Muscle of leg (tissue), 11 donors: ENCODE data around the gene PPP1R18. TPM values are rescaled to one million over a fixed set of nuclear protein-coding genes. Genes with fewer than 3 reads are reported as not detected.
A peak's percentile ranks its signal among the peaks of the same experiment; 100 is the strongest.
"Not testable (repeated sequence)": the region's sequence is repeated elsewhere in the genome, so short reads cannot be mapped to it uniquely, and the experiment has no call there.

Experiments
- DNase-seq: peaks from one replicate; pipeline ENCODE4 v3.0.0; 2013
- H3K27ac ChIP-seq: one replicate; pipeline ENCODE4 v1.5.1; 2013; ENCODE audit warnings: mild to moderate bottlenecking, low read length, control low read depth
- H3K27me3 ChIP-seq: one replicate; pipeline ENCODE4 v1.6.1; 2013; ENCODE audit warnings: low read length; ENCODE audit not compliant: control insufficient read depth, insufficient read depth
- H3K36me3 ChIP-seq: one replicate; pipeline ENCODE4 v1.6.1; 2013; ENCODE audit warnings: low read length; ENCODE audit not compliant: control insufficient read depth, insufficient read depth
- H3K4me1 ChIP-seq: one replicate; pipeline ENCODE4 v1.6.1; 2013; ENCODE audit warnings: low read length; ENCODE audit not compliant: control insufficient read depth, insufficient read depth
- H3K4me3 ChIP-seq: one replicate; pipeline ENCODE4 v1.5.1; 2013; ENCODE audit warnings: low read length, control low read depth
- H3K9me3 ChIP-seq: replicated peaks from 2 replicates; pipeline ENCODE4 v1.6.1; 2013; ENCODE audit warnings: low read depth, low read length; ENCODE audit not compliant: control insufficient read depth
- whole genome bisulfite sequencing: methylation state at CpG from one replicate; pipeline ENCODE4 v1.1.5; 2013; ENCODE audit warnings: missing lambda C conversion rate; ENCODE audit not compliant: insufficient coverage; 5-methylcytosine and 5-hydroxymethylcytosine counted together
- polyA plus RNA-seq, 8 donors: library from polyadenylated mRNA; unstranded; fragments of 120-200 nt; gene quantifications; one replicate each; pipeline versions ENCODE4 v1.2.1 to v1.2.3, GENCODE V29; 2013; ENCODE audit warnings: inconsistent platforms in 1 of 8, low replicate concordance in 1 of 8; ENCODE audit not compliant: insufficient read length in 8 of 8, insufficient read depth in 1 of 8
- total RNA-seq: library from RNA; stranded (reverse); fragments of 120-200 nt; gene quantifications from one replicate; pipeline ENCODE4 v1.2.4, GENCODE V29; 2013

PPP1R18 gene
- total and polyA plus RNA-seq, 9 donors, result 19.3 to 54.3 (median 44.5) TPM

GRCh38 chr6:30719791-30720737 is 33.6 kb upstream of the PPP1R18 start, which contains the start of gene TUBB:
Gene TUBB, plus strand, starts transcription at chr6:30720352. Its CDS starts 155 bp downstream, at chr6:30720507.
- under 1% methylated on average over 35 of the region's 38 CpGs for WGBS
- no peaks in the 10 kb centered on the region for H3K27me3 ChIP-seq
- H3K9me3 ChIP-seq, result no peaks in the 10 kb centered on the region
- peaks cover 32% of the 10 kb centered on the region for H3K4me1 ChIP-seq
- peaks cover 35% of the 10 kb centered on the region for H3K36me3 ChIP-seq
- peak within 1 kb of the TSS; percentile 99 for H3K27ac ChIP-seq
- DNase-seq, result peak; percentile 100
- peak within 1 kb of the TSS; percentile 91 for H3K4me3 ChIP-seq

GRCh38 chr6:30719356-30719755 is 32.9 kb upstream of the PPP1R18 start:
- no peak for DNase-seq
- Histone ChIP-seq H3K27ac (peak overlapping the region; percentile 99), H3K4me1 (peaks cover 29% of the 10 kb centered on the region), H3K27me3 (no peaks in the 10 kb centered on the region), H3K9me3 (no peaks in the 10 kb centered on the region), H3K4me3 (peak overlapping the region; percentile 91), H3K36me3 (peaks cover 35% of the 10 kb centered on the region)
- WGBS, result 34% methylated on average over 4 of the region's 8 CpGs

- H3K36me3 ChIP-seq, result peaks cover 34% of the 10 kb centered on the region
- not testable (repeated sequence) for DNase-seq, H3K27me3 ChIP-seq, H3K9me3 ChIP-seq
- peak overlapping the region; percentile 57 for H3K4me3 ChIP-seq
- H3K4me1 ChIP-seq, result peaks cover 27% of the 10 kb centered on the region
- WGBS, result 98% methylated on average over 14 of the region's 37 CpGs
- peak overlapping the region; percentile 99 for H3K27ac ChIP-seq
These were observed 31.6 kb upstream of the PPP1R18 start for GRCh38 chr6:30717845-30718720.

GRCh38 chr6:30717129-30717844 is 30.8 kb upstream of the PPP1R18 start, which contains the start of gene MDC1:
Gene MDC1, minus strand, starts transcription at chr6:30717281. Its CDS starts 2,106 bp downstream, at chr6:30715175.
- Histone ChIP-seq H3K4me3 (peak within 1 kb of the TSS; percentile 80), H3K27me3 (no peaks in the 10 kb centered on the region), H3K9me3 (no peaks in the 10 kb centered on the region), H3K36me3 (peaks cover 34% of the 10 kb centered on the region), H3K27ac (peak within 1 kb of the TSS; percentile 97), H3K4me1 (peaks cover 21% of the 10 kb centered on the region)
- peak; percentile 100 for DNase-seq
- WGBS, result under 1% methylated on average over 37 of the region's 48 CpGs

GRCh38 chr6:30716879-30717128 is 30.4 kb upstream of the PPP1R18 start:
- peak overlapping the region; percentile 80 for H3K4me3 ChIP-seq
- WGBS, result 0% methylated on average over 8 of the region's 8 CpGs

GRCh38 chr6:30714263-30714662 is 27.8 kb upstream of the PPP1R18 start:
- WGBS, result no CpG with 5 or more reads among the region's 1 CpG
- Histone ChIP-seq H3K9me3 (no peaks in the 10 kb centered on the region), H3K4me1 (peaks cover 15% of the 10 kb centered on the region), H3K27ac (no peak overlapping the region), H3K36me3 (peaks cover 53% of the 10 kb centered on the region), H3K27me3 (no peaks in the 10 kb centered on the region), H3K4me3 (no peak overlapping the region)
- no peak for DNase-seq

More at GRCh38 chr6:30716879-30717128, 30.4 kb upstream of the PPP1R18 start:
- Histone ChIP-seq H3K27ac (peak overlapping the region; percentile 96), H3K9me3 (no peaks in the 10 kb centered on the region), H3K27me3 (no peaks in the 10 kb centered on the region), H3K36me3 (peaks cover 36% of the 10 kb centered on the region), H3K4me1 (peaks cover 20% of the 10 kb centered on the region)
- DNase-seq, result no peak

GRCh38 chr6:30712441-30712945 is 26.0 kb upstream of the PPP1R18 start:
- 87% methylated on average over 7 of the region's 7 CpGs for WGBS
- Histone ChIP-seq H3K4me3 (no peak overlapping the region), H3K27ac (no peak overlapping the region), H3K27me3 (no peaks in the 10 kb centered on the region), H3K36me3 (peaks cover 68% of the 10 kb centered on the region), H3K4me1 (peaks cover 8% of the 10 kb centered on the region), H3K9me3 (no peaks in the 10 kb centered on the region)
- no peak for DNase-seq

GRCh38 chr6:30711758-30712380 is 25.4 kb upstream of the PPP1R18 start:
- peaks cover 74% of the 10 kb centered on the region for H3K36me3 ChIP-seq
- no peaks in the 10 kb centered on the region for H3K9me3 ChIP-seq
- no peak overlapping the region for H3K4me3 ChIP-seq
- no peak overlapping the region for H3K27ac ChIP-seq
- DNase-seq, result no peak
- H3K4me1 ChIP-seq, result peaks cover 7% of the 10 kb centered on the region
- WGBS, result no CpG with 5 or more reads among the region's 1 CpG
- H3K27me3 ChIP-seq, result no peaks in the 10 kb centered on the region

- no peaks in the 10 kb centered on the region for H3K9me3 ChIP-seq
- H3K27ac ChIP-seq, result no peak overlapping the region
- no peaks in the 10 kb centered on the region for H3K4me1 ChIP-seq
- no CpG with 5 or more reads among the region's 2 CpGs for WGBS
- DNase-seq, result no peak
- H3K36me3 ChIP-seq, result peaks cover 83% of the 10 kb centered on the region
- H3K27me3 ChIP-seq, result no peaks in the 10 kb centered on the region
- H3K4me3 ChIP-seq, result no peak overlapping the region
These were observed 22.8 kb upstream of the PPP1R18 start for GRCh38 chr6:30709101-30709868.
